A673 (cell line): ENCODE results near the gene SDC1.

ENCODE experiments used
- CTCF ChIP-seq: fragments of 300-800, 200-600 bp; sonication (generic); conservative IDR thresholded peaks from 2 replicates; pipeline ENCODE4 v1.5.1; 2017; ENCODE audit warnings: low read depth, mild to moderate bottlenecking, antibody characterized with exemption, low read length, moderate library complexity, mixed read lengths
- EZH2 ChIP-seq: fragments of 200-600 bp; sonication (generic); IDR thresholded peaks from 2 replicates; pipeline ENCODE4 v1.6.1; 2017; ENCODE audit warnings: borderline replicate concordance, low read depth, mild to moderate bottlenecking, mixed read lengths, antibody characterized with exemption, low read length; ENCODE audit not compliant: poor library complexity, severe bottlenecking

- no peak for TF ChIP-seq EZH2
- no peak for TF ChIP-seq CTCF
Observed at GRCh38 chr2:20211420-20211819, 13.5 kb downstream of the SDC1 start.
